HUES6 (cell line): ENCODE results near the gene FEM1B.
"Not testable (repeated sequence)": the region's sequence is repeated elsewhere in the genome, so short reads cannot be mapped to it uniquely, and the experiment has no call there.

Experiments used
- H3K27ac ChIP-seq: 2 replicates; pipeline ENCODE4 v1.7.0; 2013; ENCODE audit warnings: low read depth, mild to moderate bottlenecking, low read length, inconsistent platforms
- H3K27me3 ChIP-seq: 2 replicates; pipeline ENCODE4 v1.6.1; 2013; ENCODE audit warnings: low read length; ENCODE audit not compliant: control insufficient read depth, insufficient read depth
- H3K36me3 ChIP-seq: 2 replicates; pipeline ENCODE4 v1.6.1; 2013; ENCODE audit warnings: low read length; ENCODE audit not compliant: control insufficient read depth, insufficient read depth
- H3K4me1 ChIP-seq: 2 replicates; pipeline ENCODE4 v1.6.1; 2013; ENCODE audit warnings: low read length; ENCODE audit not compliant: control insufficient read depth, insufficient read depth
- H3K4me3 ChIP-seq: 2 replicates; pipeline ENCODE4 v1.5.1; 2013; ENCODE audit warnings: low read depth, low read length
- H3K9ac ChIP-seq: one replicate; pipeline ENCODE4 v1.6.1; 2013; ENCODE audit warnings: mild to moderate bottlenecking, low read length
- H3K9me3 ChIP-seq: 2 replicates; pipeline ENCODE4 v1.6.1; 2013; ENCODE audit warnings: low read depth, low read length; ENCODE audit not compliant: control insufficient read depth, insufficient read depth

FEM1B gene

GRCh38 chr15:68234520-68234919 is 43.0 kb upstream of the FEM1B start:
- not testable (repeated sequence) for H3K27ac ChIP-seq, H3K9ac ChIP-seq, H3K36me3 ChIP-seq, H3K4me3 ChIP-seq, H3K9me3 ChIP-seq, H3K27me3 ChIP-seq
- H3K4me1 ChIP-seq = peaks cover 17% of the 10 kb centered on the region

DNA sequence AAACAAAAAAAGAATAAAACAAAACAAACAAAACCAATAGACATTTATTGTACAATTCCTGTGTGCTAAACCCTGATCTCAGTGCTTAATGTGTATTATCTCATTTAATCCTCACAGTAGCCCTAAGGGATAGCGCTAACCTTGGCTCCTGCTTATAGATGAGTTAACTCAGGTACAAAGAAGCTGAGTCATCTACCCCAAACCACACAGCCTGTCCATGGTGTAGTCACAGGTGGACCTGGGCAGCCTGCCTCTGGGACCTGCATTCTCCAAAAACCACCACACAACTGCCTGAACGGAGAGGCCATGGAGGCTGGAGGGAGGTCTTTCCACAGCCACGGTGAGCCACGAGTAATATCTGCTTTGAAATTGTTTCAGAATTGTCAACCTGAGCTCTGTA is 42.5 kb upstream of the FEM1B start:
- Histone ChIP-seq H3K9ac (no peak overlapping the region), H3K27me3 (0 out of 2 replicates have a peak, but pooled peaks cover 5% of the 10 kb centered on the region), H3K4me1 (peaks cover 14% of the 10 kb centered on the region), H3K9me3 (no peaks in the 10 kb centered on the region), H3K4me3 (no peak overlapping the region), H3K36me3 (no peaks in the 10 kb centered on the region), H3K27ac (no peak overlapping the region)

DNA sequence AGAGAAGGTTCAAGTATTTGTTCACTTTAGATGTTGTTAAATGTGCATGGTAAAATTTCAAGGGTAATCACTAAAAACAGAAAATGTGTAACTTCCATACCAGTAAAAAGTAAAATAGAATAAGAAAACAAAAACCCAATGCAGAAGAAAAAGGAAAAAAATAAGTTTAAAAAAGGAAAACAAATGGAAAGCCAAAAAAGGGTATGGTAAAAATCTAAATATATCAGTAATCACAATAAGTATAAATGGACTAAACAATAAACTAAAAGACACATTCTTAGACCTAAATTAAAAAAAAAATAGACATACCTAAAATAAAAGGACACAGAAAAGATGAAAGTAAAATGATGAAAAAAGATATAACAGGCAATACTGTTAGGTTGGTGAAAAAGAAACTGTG is 38.5 kb upstream of the FEM1B start:
- Histone ChIP-seq H3K27me3 (no peaks in the 10 kb centered on the region), H3K9me3 (no peaks in the 10 kb centered on the region), H3K4me3 (no peak overlapping the region), H3K27ac (no peak overlapping the region), H3K9ac (no peak overlapping the region), H3K4me1 (peaks cover 4% of the 10 kb centered on the region; the same call in 1 of the 2 replicates), H3K36me3 (no peaks in the 10 kb centered on the region)

- peaks cover 4% of the 10 kb centered on the region; the same call in 1 of the 2 replicates for H3K9me3 ChIP-seq
- H3K4me3 ChIP-seq = no peak overlapping the region
- H3K9ac ChIP-seq = no peak overlapping the region
- H3K27ac ChIP-seq = no peak overlapping the region
- H3K27me3 ChIP-seq = no peaks in the 10 kb centered on the region
- H3K4me1 ChIP-seq = no peaks in the 10 kb centered on the region
- no peaks in the 10 kb centered on the region for H3K36me3 ChIP-seq
These were observed 36.2 kb upstream of the FEM1B start for GRCh38 chr15:68241088-68241935.

GRCh38 chr15:68244235-68244634 is 33.3 kb upstream of the FEM1B start:
- Histone ChIP-seq H3K27ac (no peak overlapping the region), H3K27me3 (no peaks in the 10 kb centered on the region), H3K36me3 (no peaks in the 10 kb centered on the region), H3K4me3 (no peak overlapping the region), H3K9me3 (peaks cover 4% of the 10 kb centered on the region; the same call in 1 of the 2 replicates), H3K9ac (no peak overlapping the region), H3K4me1 (no peaks in the 10 kb centered on the region)

GRCh38 chr15:68249058-68249713 is 28.4 kb upstream of the FEM1B start:
- Histone ChIP-seq H3K4me1 (no peaks in the 10 kb centered on the region), H3K4me3 (no peak overlapping the region), H3K9ac (no peak overlapping the region)

GRCh38 chr15:68252925-68253534 is 24.5 kb upstream of the FEM1B start:
- Histone ChIP-seq H3K4me3 (no peak overlapping the region), H3K27ac (no peak overlapping the region), H3K9ac (no peak overlapping the region), H3K4me1 (peaks cover 11% of the 10 kb centered on the region), H3K9me3 (no peaks in the 10 kb centered on the region), H3K27me3 (no peaks in the 10 kb centered on the region), H3K36me3 (no peaks in the 10 kb centered on the region)

More at GRCh38 chr15:68249058-68249713, 28.4 kb upstream of the FEM1B start:
- Histone ChIP-seq H3K27me3 (no peaks in the 10 kb centered on the region), H3K9me3 (peaks cover 4% of the 10 kb centered on the region; the same call in 1 of the 2 replicates), H3K36me3 (no peaks in the 10 kb centered on the region), H3K27ac (no peak overlapping the region)

DNA sequence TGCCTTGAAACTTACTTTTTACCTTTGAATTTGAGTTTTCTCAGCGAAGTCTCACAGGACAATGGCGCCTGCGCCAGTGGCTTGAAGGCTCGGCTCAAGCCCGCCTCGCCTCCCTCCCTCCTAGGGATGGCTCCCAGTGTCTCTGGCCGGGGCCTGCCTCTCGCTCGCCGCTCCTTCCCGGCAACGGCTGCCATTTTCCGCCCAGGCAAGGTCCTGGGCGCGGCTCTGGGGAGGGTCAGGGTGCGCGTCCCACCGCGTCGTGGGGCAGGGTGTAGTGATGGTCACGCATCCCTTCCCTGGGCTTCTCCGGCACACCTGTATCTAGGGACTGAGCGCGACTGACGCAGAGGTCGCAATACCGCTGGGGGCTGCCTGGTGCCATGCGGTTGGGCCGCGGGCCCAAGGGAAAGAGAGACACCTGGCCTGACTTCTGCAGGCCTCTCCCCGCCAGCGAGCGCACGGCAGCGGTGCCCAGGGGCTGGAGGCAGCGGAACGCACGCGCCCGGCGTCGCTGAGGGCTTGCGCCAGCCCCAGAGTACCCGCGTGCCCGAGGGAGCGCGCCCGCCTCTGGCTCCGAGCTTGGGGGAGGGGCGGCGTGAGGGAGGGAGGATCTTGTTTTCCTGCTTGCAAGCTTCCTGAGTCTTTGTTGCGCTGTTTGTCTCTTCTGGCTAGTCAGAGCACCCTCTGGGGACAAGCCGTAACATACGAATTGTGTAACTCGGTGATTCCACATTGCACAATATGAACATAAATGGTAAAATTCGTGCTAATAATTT is 20.7 kb upstream of the FEM1B start:
- peak overlapping the region; percentile 94 for H3K27ac ChIP-seq
- H3K9ac ChIP-seq = peak overlapping the region; percentile 86
- no peaks in the 10 kb centered on the region for H3K36me3 ChIP-seq
- no peaks in the 10 kb centered on the region for H3K9me3 ChIP-seq
- peaks cover 16% of the 10 kb centered on the region for H3K4me1 ChIP-seq
- no peaks in the 10 kb centered on the region for H3K27me3 ChIP-seq
- H3K4me3 ChIP-seq = peak overlapping the region; percentile 63

DNA sequence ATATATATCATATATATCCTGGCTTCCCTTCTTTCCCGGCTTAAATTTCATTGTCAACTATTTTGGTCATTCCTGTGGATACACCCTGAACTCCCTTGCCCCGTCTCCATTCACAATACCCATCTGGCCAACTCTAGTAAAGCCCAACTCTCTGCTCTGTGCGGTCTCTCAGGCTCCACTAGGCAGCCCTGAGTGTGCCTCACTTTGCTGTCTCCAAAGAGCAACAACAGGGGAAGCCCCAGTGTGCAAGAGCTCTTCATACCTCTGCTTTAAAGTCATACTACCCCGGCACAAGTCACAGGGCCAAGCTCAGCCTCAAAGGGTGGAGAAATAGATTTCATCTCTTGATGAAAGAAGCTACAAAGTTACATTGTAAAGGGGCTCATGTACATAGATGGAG is 18.9 kb upstream of the FEM1B start:
- Histone ChIP-seq H3K27ac (no peak overlapping the region), H3K9me3 (no peaks in the 10 kb centered on the region), H3K36me3 (no peaks in the 10 kb centered on the region), H3K4me1 (peaks cover 29% of the 10 kb centered on the region), H3K9ac (no peak overlapping the region), H3K27me3 (no peaks in the 10 kb centered on the region), H3K4me3 (no peak overlapping the region)

DNA sequence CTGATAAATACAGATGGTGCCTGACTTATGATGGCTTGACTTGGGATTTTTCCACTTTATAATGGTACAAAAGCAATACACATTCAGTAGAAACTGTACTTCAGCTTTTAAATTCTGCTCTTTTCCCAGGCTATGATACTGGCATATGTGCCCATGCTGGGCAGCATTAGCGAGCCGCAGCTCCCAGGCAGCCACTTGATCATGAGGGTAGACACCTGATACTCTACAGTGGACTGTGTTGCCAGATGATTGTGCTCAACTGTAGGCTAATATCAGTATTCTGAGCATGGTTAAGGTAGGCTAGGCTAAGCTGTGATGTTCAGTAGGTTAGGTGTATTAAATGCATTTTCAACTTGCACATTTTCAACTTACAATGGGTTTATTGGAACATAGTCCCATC is 17.7 kb upstream of the FEM1B start:
- no peaks in the 10 kb centered on the region for H3K9me3 ChIP-seq
- H3K4me3 ChIP-seq = no peak overlapping the region
- H3K9ac ChIP-seq = no peak overlapping the region
- no peaks in the 10 kb centered on the region for H3K27me3 ChIP-seq
- H3K27ac ChIP-seq = no peak overlapping the region
- H3K36me3 ChIP-seq = no peaks in the 10 kb centered on the region
- H3K4me1 ChIP-seq = peaks cover 41% of the 10 kb centered on the region
